HL-60 (cell line): ENCODE results near the gene SGMS2.

Source experiments
- DNase-seq, 2 experiments: peaks; one replicate each; pipeline ENCODE4 v3.0.0-alpha.2; 2010 to 2020; ENCODE audit warnings: low read depth in 1 of 2, low spot score in 1 of 2
- H3K27ac ChIP-seq: fragments of 250-450 bp; sonication (Bioruptor Pico); replicated peaks from 2 replicates; pipeline ENCODE4 v1.5.1; 2020; ENCODE audit warnings: mild to moderate bottlenecking, moderate library complexity
- H3K27me3 ChIP-seq: fragments of 250-450 bp; sonication (Bioruptor Pico); 2 replicates; pipeline ENCODE4 v1.5.1; 2021; ENCODE audit warnings: mild to moderate bottlenecking, moderate library complexity; ENCODE audit not compliant: insufficient read depth, poor library complexity, severe bottlenecking
- H3K4me3 ChIP-seq: replicated peaks from 2 replicates; pipeline ENCODE4 v1.5.1; 2011; ENCODE audit warnings: mild to moderate bottlenecking, control low read depth, low read length; ENCODE audit not compliant: insufficient read depth
- CTCF ChIP-seq: IDR thresholded peaks from one replicate; pipeline ENCODE4 v1.5.1; 2011; ENCODE audit warnings: low read length, control low read depth, inconsistent platforms; ENCODE audit not compliant: insufficient read depth
- GABPA ChIP-seq: IDR thresholded peaks from 2 replicates; pipeline ENCODE4 v1.6.1; 2012; ENCODE audit warnings: low read depth
- POLR2AphosphoS5 ChIP-seq: IDR thresholded peaks from 2 replicates; pipeline ENCODE4 v1.6.1; 2012; ENCODE audit warnings: low read depth
- REST ChIP-seq: IDR thresholded peaks from 2 replicates; pipeline ENCODE4 v1.6.1; 2012; ENCODE audit warnings: low read depth; ENCODE audit not compliant: insufficient replicate concordance

Gene SGMS2

GRCh38 chr4:107956011-107956410 lies 131.3 kb downstream of the SGMS2 start:
- Histone ChIP-seq H3K27ac (no peak overlapping the region), H3K4me3 (no peak overlapping the region), H3K27me3 (no peaks in the 10 kb centered on the region)
- TF ChIP-seq POLR2AphosphoS5 (no peak), CTCF (no peak), REST (no peak), GABPA (no peak)
- no peak for DNase-seq
